Activated T-cell treated with anti-CD3 and anti-CD28 coated beads, Interleukin-2, amount 50 U/mL, for 72 hours (primary cell): ENCODE results near the gene RNF121. TPM values are rescaled to one million over a fixed set of nuclear protein-coding genes. Genes with fewer than 3 reads are reported as not detected.
"Not testable (repeated sequence)": the region's sequence is repeated elsewhere in the genome, so short reads cannot be mapped to it uniquely, and the experiment has no call there.

Source experiments
- ATAC-seq, 2 donors: fragments of 150-1000 bp; cut with Tn5 transposase; replicated peaks in 1 of 2; 2 replicates each; pipeline ENCODE4 v1.10.0; 2021; ENCODE audit warnings: moderate library complexity in 2 of 2, mild to moderate bottlenecking in 1 of 2
- DNase-seq, 2 donors: peaks; one replicate each; pipeline ENCODE4 v3.0.0; 2021 to 2022; ENCODE audit warnings: mixed read lengths in 1 of 2
- H3K27ac Mint-ChIP-seq: one replicate; pipeline ENCODE4 v1.8.0; 2022; ENCODE audit warnings: mild to moderate bottlenecking, moderate library complexity, mixed read lengths
- H3K27me3 Mint-ChIP-seq: one replicate; pipeline ENCODE4 v1.8.0; 2022; ENCODE audit warnings: low read depth, mixed read lengths
- H3K36me3 Mint-ChIP-seq, 2 donors: one replicate each; pipeline ENCODE4 v1.8.0; 2022; ENCODE audit warnings: mixed read lengths in 2 of 2, mild to moderate bottlenecking in 1 of 2; ENCODE audit not compliant: insufficient read depth in 2 of 2
- H3K4me1 Mint-ChIP-seq: one replicate; pipeline ENCODE4 v1.8.0; 2022; ENCODE audit warnings: low read depth, mixed read lengths
- H3K4me3 Mint-ChIP-seq, 2 donors: one replicate each; pipeline ENCODE4 v1.8.0; 2022; ENCODE audit warnings: mild to moderate bottlenecking in 2 of 2, mixed read lengths in 2 of 2, moderate library complexity in 2 of 2
- H3K9me3 Mint-ChIP-seq, 2 donors: one replicate each; pipeline ENCODE4 v1.8.0; 2022; ENCODE audit warnings: mixed read lengths in 2 of 2
- total RNA-seq, 2 donors: library from RNA; stranded (reverse); gene quantifications; one replicate each; pipeline ENCODE4 v1.2.3, GENCODE V29; 2022

The RNF121 gene
- total RNA-seq, result 10 to 100 TPM; 42.0 to 47.6 TPM

DNA sequence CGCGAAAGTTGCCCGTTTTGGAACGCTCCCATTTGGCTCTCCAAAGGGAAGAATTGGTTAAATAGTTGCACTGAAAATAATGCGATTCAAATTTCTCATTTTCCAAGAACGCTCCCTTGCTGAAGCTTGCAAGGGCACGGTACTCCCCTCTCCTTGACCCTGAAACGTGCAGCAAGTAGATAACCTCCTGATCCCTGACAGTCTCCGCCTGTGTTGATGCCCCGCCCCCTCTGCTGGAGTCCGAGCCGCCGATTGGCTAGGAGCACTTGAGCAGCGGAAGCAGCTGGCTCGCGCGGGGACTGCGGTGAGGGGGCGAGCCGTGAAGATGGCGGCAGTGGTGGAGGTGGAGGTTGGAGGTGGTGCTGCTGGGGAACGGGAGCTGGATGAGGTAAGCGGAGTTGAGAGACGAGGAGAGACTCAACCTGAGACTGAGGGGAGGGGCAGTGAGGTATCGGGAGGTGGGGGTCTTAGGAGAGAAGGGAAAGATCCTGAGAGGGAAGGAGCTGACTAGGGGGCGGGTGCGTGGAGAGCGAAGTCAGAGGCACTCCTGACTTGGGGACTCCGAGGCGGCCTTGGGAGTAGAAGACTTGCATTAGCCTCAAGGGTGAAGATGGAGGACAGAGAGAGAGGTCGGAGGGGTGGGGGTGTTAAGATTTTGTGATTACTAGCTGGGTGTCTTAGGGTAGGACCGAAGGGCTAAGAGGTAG is at the start of gene RNF121:
RNF121 (plus strand) TSS at position 310 of the 707 bp plus-strand sequence; CDS start at position 326, 16 bp downstream.
- DNase-seq (peak; percentile 98 to 99), ATAC-seq (peak; percentile 92)
- Mint-ChIP-seq H3K27ac (peak within 1 kb of the TSS; percentile 100), H3K4me3 (peak within 1 kb of the TSS; percentile 99), H3K36me3 (peaks cover 11 to 14% of the 10 kb centered on the region in 2 donors), H3K9me3 (no peaks in the 10 kb centered on the region), H3K27me3 (no peaks in the 10 kb centered on the region), H3K4me1 (peaks cover 50% of the 10 kb centered on the region)

DNA sequence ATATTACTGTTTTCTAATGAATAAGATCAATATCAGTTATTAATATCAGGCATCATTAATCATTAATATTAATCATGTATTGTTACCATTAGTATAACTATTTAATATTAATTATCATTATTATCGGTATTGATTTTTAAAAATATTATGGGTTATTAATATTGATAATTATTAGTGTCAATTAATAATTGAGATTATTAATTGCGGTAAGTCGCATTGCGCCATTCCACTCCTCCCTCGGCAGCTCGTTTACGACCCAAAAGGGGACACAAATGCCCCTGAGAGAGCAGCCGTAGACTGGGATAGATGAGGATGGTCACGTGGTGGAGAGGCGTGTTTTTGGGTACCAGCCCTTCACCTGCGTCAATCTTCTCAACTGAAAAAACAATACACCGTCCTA is 43.0 kb upstream of the RNF121 start:
- H3K27ac Mint-ChIP-seq, H3K36me3 Mint-ChIP-seq, ATAC-seq, DNase-seq, H3K27me3 Mint-ChIP-seq, H3K4me1 Mint-ChIP-seq, H3K9me3 Mint-ChIP-seq, H3K4me3 Mint-ChIP-seq: not testable (repeated sequence)

DNA sequence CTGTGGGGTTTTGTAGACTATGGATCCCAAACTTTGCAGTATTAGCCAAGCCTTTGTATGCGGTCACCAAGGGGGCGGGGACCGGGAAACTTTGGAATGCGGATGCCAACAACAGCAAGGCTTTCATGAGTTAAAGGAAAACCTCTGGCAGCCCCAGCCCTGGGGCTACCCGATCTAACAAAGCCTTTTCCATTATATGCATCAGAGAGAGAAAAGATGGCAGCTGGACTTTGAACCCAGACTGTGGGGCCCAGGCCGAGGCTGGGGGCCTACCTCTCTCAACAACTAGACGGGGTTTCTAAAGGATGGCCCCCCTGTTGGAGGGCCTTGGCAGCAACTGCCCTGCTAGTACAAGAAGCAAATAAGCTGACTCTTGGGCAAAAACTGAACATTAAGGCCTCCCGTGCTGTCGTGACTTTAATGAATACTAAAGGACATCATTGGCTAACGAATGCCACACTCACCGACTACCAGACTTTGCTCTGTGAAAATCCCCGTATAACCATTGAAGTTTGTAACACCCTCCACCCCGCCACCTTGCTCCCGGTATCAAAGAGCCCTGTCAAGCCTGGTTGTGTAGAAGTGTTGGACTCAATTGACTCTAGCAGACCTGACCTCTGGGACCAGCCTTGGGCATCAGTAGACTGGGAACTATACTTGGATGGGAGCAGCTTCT is 40.4 kb upstream of the RNF121 start:
- H3K9me3 Mint-ChIP-seq, DNase-seq, H3K36me3 Mint-ChIP-seq, H3K4me3 Mint-ChIP-seq, H3K27me3 Mint-ChIP-seq, H3K27ac Mint-ChIP-seq, ATAC-seq, H3K4me1 Mint-ChIP-seq: not testable (repeated sequence)

DNA sequence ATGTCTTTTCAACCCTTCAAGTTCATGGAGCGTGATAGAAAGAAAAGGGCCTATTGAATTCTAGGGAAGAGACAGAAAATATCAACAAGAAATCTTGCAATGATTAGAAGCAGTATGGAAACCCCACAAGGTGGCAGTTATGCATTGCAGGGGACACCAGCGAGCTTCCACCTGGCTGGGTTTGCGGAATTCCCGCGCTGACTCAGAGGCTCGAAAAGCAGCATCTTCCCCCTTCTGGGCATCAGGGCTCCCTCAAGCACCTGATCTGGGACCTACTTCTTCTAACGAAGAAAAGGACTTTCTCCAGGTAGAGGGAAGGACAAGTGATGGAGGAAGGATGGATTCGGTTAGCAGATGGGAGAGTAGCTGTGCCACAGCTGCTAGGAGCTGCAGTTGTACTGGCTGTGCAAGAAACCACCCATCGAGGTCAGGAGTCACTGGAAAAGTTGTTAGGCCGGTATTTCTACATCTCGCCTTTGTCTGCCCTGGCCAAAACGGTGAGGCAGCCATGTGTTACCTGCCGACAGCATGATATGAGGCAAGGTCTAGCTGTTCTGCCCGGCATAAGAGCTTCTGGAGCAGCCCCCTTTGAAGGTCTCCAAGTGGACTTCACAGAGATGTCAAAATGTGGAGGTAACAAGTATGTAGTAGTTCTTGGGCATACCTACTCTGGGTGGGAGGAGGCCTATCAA is 39.5 kb upstream of the RNF121 start:
- H3K9me3 Mint-ChIP-seq, ATAC-seq, H3K4me1 Mint-ChIP-seq, DNase-seq, H3K27ac Mint-ChIP-seq, H3K4me3 Mint-ChIP-seq, H3K36me3 Mint-ChIP-seq, H3K27me3 Mint-ChIP-seq: not testable (repeated sequence)

DNA sequence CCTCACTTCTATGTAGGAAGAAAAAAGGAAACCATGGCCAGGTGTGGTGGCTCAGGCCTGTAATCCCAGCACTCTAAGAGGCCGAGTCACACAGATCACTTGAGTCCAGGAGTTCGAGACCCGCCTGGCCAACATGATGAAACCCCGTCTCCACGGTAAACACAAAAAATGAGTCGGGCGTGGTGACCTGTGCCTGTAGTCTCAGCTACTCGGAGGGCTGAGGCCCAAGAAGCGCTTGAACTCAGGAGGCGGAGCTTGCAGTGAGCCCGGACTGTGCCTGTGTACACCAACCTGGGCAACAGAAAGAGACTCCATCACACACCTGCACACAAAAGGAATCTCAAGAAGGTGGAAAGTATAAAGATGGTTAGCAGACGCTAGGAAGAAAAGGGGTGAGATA is 32.9 kb upstream of the RNF121 start:
- H3K27ac Mint-ChIP-seq, result no peak overlapping the region
- no peaks in the 10 kb centered on the region for H3K9me3 Mint-ChIP-seq
- H3K4me3 Mint-ChIP-seq, result no peak overlapping the region
- DNase-seq, result no peak
- ATAC-seq, result no peak
- peaks cover 6 to 16% of the 10 kb centered on the region in 2 donors for H3K36me3 Mint-ChIP-seq
- H3K4me1 Mint-ChIP-seq, result no peaks in the 10 kb centered on the region
- no peaks in the 10 kb centered on the region for H3K27me3 Mint-ChIP-seq

DNA sequence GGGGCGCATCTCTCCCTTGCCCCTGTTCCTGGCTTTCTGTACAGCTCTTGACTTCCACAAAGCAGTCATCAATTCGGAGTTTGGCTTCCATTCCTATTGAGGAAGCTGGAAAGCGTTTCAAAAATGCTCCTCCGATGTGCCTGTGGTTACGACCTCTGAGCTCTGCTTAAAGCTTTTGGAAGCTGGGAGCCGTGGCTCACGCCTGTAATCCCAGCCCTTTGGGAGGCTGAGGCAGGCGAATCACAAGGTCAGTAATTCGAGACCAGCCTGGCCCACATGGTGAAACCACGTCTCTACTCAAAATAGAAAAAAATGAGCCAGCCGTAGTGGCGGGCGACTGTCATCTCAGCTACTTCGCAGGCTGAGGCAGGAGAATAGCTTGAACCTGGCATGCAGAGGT is 27.7 kb upstream of the RNF121 start:
- H3K4me3 Mint-ChIP-seq, H3K27me3 Mint-ChIP-seq, H3K27ac Mint-ChIP-seq, H3K4me1 Mint-ChIP-seq, DNase-seq, ATAC-seq, H3K9me3 Mint-ChIP-seq: not testable (repeated sequence)
- peaks cover 7 to 23% of the 10 kb centered on the region in 2 donors for H3K36me3 Mint-ChIP-seq

DNA sequence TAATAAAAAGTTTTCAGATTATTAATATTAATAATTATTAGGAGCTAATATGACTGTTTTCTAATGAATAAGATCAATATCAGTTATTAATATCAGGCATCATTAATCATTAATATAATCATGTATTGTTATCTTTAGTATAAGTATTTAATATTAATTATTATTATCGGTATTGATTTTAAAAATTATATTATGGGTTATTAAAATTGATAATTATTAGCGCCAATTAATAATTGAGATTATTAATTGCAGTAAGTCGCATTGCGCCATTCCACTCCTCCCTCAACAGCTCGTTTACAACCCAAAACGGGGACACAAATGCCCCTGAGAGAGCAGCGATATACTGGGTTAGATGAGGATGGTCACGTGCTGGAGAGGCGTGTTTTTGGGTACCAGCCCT is 20.6 kb upstream of the RNF121 start:
- H3K36me3 Mint-ChIP-seq, result peaks cover 6 to 28% of the 10 kb centered on the region in 2 donors
- H3K4me3 Mint-ChIP-seq, result no peak overlapping the region
- ATAC-seq (no peak), DNase-seq (no peak)
- no peaks in the 10 kb centered on the region for H3K9me3 Mint-ChIP-seq
- no peaks in the 10 kb centered on the region for H3K27me3 Mint-ChIP-seq
- no peak overlapping the region for H3K27ac Mint-ChIP-seq
- H3K4me1 Mint-ChIP-seq, result peaks cover 12% of the 10 kb centered on the region

DNA sequence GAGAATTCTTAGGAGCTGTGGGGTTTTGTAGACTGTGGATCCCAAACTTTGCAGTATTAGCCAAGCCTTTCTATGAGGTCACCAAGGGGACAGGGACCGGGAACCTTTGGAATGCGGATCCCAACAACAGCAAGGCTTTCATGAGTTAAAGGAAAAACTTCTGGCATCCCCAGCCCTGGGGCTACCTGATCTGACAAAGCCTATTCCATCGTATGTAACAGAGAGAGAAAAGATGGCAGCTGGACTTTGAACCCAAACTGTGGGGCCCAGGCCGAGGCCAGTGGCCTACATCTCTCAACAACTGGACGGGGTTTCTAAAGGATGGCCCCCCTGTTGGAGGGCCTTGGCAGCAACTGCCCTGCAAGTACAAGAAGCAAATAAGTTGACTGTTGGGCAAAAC is 18.1 kb upstream of the RNF121 start:
- H3K9me3 Mint-ChIP-seq, H3K4me3 Mint-ChIP-seq, ATAC-seq, DNase-seq, H3K27me3 Mint-ChIP-seq: not testable (repeated sequence)
- peak overlapping the region; percentile 87 for H3K27ac Mint-ChIP-seq
- peaks cover 10 to 37% of the 10 kb centered on the region in 2 donors for H3K36me3 Mint-ChIP-seq
- H3K4me1 Mint-ChIP-seq, result peaks cover 32% of the 10 kb centered on the region

DNA sequence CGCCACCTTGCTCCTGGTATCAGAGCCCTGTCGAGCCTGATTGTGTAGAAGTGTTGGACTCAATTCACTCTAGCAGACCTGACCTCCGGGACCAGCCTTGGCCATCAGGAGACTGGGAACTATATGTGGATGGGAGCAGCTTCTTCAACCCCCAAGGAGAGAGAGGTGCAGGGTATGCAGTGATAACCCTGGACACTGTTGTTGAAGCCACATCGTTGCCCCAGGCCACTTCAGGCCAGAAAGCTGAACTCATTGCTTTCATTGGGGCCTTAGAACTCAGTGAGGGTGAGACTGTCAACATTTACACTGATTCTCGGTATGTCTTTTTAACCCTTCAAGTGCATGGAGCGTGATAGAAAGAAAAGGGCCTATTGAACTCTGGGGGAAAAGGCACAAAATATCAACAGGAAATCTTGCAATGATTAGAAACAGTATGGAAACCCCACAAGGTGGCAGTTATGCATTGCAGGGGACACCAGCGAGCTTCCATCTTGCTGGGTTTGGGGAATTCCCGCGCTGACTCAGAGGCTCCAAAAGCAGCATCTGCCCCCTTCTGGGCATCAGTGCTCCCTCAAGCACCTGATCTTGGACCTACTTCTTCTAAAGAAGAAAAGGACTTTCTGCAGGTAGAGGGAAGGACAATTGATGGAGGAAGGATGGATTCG is 17.4 kb upstream of the RNF121 start:
- Mint-ChIP-seq H3K4me3 (peak overlapping the region in 1 of 2 donors; percentile 8), H3K27ac (peak overlapping the region; percentile 87), H3K36me3 (peaks cover 13 to 39% of the 10 kb centered on the region in 2 donors), H3K4me1 (peaks cover 32% of the 10 kb centered on the region)
- H3K27me3 Mint-ChIP-seq, H3K9me3 Mint-ChIP-seq, ATAC-seq: not testable (repeated sequence)
- peak; percentile 84 to 87 for DNase-seq

DNA sequence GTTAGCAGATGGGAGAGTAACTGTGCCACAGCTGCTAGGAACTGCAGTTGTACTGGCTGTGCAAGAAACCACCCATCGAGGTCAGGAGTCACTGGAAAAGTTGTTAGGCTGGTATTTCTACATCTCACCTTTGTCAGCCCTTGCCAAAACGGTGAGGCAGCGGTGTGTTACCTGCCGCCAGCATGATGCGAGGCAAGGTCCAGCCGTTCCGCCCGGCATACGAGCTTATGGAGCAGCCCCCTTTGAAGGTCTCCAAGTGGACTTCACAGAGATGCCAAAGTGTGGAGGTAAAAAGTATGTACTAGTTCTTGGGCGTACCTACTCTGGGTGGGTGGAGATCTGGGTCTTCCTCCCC is 16.9 kb upstream of the RNF121 start:
- H3K4me3 Mint-ChIP-seq, DNase-seq, ATAC-seq, H3K9me3 Mint-ChIP-seq, H3K27me3 Mint-ChIP-seq: not testable (repeated sequence)
- peak overlapping the region; percentile 87 for H3K27ac Mint-ChIP-seq
- H3K4me1 Mint-ChIP-seq, result peaks cover 32% of the 10 kb centered on the region
- H3K36me3 Mint-ChIP-seq, result peaks cover 16 to 42% of the 10 kb centered on the region in 2 donors

DNA sequence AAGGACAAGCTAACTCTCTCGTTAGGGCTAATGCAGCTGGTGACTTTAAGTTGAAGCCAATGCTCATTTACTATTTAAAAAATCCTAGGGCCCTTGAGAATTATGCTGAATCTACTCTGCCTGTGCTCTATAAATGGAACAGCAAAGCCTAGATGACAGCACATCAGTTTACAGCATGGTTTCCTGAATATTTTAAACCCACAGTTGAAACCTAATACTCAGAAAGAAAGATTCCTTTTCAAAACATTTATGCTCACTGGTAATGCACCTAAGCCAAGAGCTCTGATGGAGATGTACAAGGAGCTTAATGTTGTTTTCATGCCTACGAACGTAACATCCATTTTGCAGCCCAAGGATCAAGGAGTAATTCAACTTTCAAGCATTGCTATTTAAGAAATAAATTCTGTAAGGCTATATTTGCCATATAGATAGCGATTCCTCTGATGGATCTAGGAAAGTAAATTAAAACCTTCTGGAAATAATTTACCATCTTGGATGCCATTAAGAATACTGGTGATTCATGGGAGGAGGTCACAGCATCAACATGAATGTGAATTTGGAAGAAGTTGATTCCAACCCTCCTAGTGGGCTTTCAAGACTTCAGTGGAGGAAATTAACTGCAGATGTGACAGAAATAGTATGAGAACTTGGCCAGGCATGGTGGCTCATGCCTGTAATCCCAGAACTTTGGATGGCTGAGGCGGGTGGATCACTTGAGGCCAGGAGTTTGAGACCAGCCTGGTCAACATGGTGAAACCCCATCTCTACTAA is 14.9 kb upstream of the RNF121 start:
- Mint-ChIP-seq H3K27me3 (no peaks in the 10 kb centered on the region), H3K36me3 (peaks cover 16 to 43% of the 10 kb centered on the region in 2 donors), H3K4me1 (peaks cover 32% of the 10 kb centered on the region), H3K27ac (peak overlapping the region; percentile 49), H3K9me3 (no peaks in the 10 kb centered on the region), H3K4me3 (peak overlapping the region; percentile 45)
- no peak for DNase-seq
- ATAC-seq, result no peak

DNA sequence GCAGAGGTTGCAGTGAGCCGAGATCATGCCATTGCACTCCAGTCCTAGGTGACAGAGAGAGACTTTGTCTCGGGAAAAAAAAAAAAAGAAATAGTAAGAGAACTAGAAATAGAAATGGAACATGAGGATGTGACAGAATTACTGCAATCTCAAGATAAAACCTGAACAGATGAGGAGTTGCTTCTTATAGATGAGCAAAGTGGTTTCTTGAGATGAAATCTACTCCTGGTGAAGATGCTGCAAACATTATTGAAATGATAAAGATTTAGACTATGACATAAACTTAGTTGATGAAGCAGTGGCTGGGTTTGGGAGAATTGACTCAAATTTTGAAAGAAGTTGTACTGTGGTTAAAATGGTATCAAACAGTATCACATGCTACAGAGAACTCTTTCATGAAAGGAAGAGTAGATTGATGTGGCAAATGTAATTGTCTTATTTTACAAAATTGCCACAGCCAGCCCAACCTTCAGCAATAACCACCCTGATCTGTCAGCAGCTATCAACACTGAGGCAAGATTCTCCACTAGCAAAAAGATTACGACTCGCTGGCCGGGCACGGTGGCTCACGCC is 14.1 kb upstream of the RNF121 start:
- Mint-ChIP-seq H3K27ac (peak overlapping the region; percentile 49), H3K27me3 (no peaks in the 10 kb centered on the region), H3K36me3 (peaks cover 16 to 45% of the 10 kb centered on the region in 2 donors), H3K9me3 (no peaks in the 10 kb centered on the region), H3K4me3 (peak overlapping the region; percentile 23 to 68), H3K4me1 (peaks cover 32% of the 10 kb centered on the region)
- peak; percentile 92 to 95 for ATAC-seq
- DNase-seq, result peak; percentile 13 to 35
